Nucleus accumbens (tissue), 56 donors: ENCODE results near the gene MAGI1.

Experiments
- DNase-seq, 56 donors: peaks; one replicate each; lab custom pipeline; 2025; lab: John Stamatoyannopoulos, UW

The MAGI1 gene

GRCh38 chr3:65979162-65979561, 59.6 kb downstream of the MAGI1 start:
- DNase-seq, result peak in 2 of 56 donors; percentile 1 to 5

- no peak for DNase-seq
Measured at GRCh38 chr3:65978116-65978515, 60.6 kb downstream of the MAGI1 start.

- no peak for DNase-seq
Measured at GRCh38 chr3:65975032-65975431, 63.7 kb downstream of the MAGI1 start.

- DNase-seq, result no peak
Measured at GRCh38 chr3:65974509-65974908, 64.2 kb downstream of the MAGI1 start.

- DNase-seq, result no peak
Measured at GRCh38 chr3:65972765-65973164, 66.0 kb downstream of the MAGI1 start.

- no peak for DNase-seq
Measured at GRCh38 chr3:65971293-65972252, 67.1 kb downstream of the MAGI1 start.

- no peak for DNase-seq
Measured at GRCh38 chr3:65968996-65969395, 69.7 kb downstream of the MAGI1 start.

- no peak for DNase-seq
Measured at GRCh38 chr3:65967451-65967850, 71.3 kb downstream of the MAGI1 start.

- DNase-seq, result no peak
Measured at GRCh38 chr3:65964838-65965237, 73.9 kb downstream of the MAGI1 start.

GRCh38 chr3:65963787-65964677, 74.7 kb downstream of the MAGI1 start:
- no peak for DNase-seq

- DNase-seq, result no peak
Measured at GRCh38 chr3:65961733-65962132, 77.0 kb downstream of the MAGI1 start.

- DNase-seq, result no peak
Measured at GRCh38 chr3:65961128-65961527, 77.6 kb downstream of the MAGI1 start.

GRCh38 chr3:65960087-65960486, 78.6 kb downstream of the MAGI1 start:
- DNase-seq, result no peak

GRCh38 chr3:65958216-65958615, 80.5 kb downstream of the MAGI1 start:
- DNase-seq, result no peak

- no peak for DNase-seq
Measured at GRCh38 chr3:65955792-65956477, 82.8 kb downstream of the MAGI1 start.

GRCh38 chr3:65953881-65954733, 84.6 kb downstream of the MAGI1 start:
- DNase-seq, result peak in 23 of 56 donors; percentile 1 to 50 (median 13)

GRCh38 chr3:65953301-65953812, 85.4 kb downstream of the MAGI1 start:
- DNase-seq, result peak in 1 of 56 donors; percentile 2

- no peak for DNase-seq
Measured at GRCh38 chr3:65952842-65953241, 85.9 kb downstream of the MAGI1 start.

GRCh38 chr3:65951836-65952505, 86.7 kb downstream of the MAGI1 start:
- no peak for DNase-seq
